Adrenal gland (tissue), 5 donors: ENCODE results near the gene GOLT1B.

ENCODE experiments used
- POLR2A ChIP-seq, 2 donors: fragments of 450-650 bp; IDR thresholded peaks; one replicate each; pipeline ENCODE4 v1.6.1; 2017; ENCODE audit warnings: antibody characterized with exemption in 2 of 2, mild to moderate bottlenecking in 2 of 2, moderate library complexity in 1 of 2
- TF ChIP-seq, protein P1 (sequence below), 6 experiments: fragments of 450-650 bp in 4 of 6; fragments of 200-600 bp in 2 of 6; sonication (generic) in 1 of 6; IDR thresholded peaks; 1 replicate in 5 of 6; 2 replicates in 1 of 6; pipeline versions ENCODE4 v1.5.1 to v1.8.0; 2016 to 2021; ENCODE audit warnings: antibody characterized with exemption in 6 of 6, mild to moderate bottlenecking in 2 of 6, moderate library complexity in 1 of 6
- donor health status: DM: no; HTN: no; CAD: no.

GRCh38 chr12:21478756-21479455 is 22.7 kb upstream of the GOLT1B start:
- TF ChIP-seq, protein P1, sequence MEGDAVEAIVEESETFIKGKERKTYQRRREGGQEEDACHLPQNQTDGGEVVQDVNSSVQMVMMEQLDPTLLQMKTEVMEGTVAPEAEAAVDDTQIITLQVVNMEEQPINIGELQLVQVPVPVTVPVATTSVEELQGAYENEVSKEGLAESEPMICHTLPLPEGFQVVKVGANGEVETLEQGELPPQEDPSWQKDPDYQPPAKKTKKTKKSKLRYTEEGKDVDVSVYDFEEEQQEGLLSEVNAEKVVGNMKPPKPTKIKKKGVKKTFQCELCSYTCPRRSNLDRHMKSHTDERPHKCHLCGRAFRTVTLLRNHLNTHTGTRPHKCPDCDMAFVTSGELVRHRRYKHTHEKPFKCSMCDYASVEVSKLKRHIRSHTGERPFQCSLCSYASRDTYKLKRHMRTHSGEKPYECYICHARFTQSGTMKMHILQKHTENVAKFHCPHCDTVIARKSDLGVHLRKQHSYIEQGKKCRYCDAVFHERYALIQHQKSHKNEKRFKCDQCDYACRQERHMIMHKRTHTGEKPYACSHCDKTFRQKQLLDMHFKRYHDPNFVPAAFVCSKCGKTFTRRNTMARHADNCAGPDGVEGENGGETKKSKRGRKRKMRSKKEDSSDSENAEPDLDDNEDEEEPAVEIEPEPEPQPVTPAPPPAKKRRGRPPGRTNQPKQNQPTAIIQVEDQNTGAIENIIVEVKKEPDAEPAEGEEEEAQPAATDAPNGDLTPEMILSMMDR (IDR thresholded peaks at IDR 0.05), result no peak
- TF ChIP-seq POLR2A (IDR thresholded peaks at IDR 0.05), result no peak
